Activated T-cell treated with anti-CD3 and anti-CD28 coated beads, Interleukin-2, amount 50 U/mL, for 1 hour (primary cell): ENCODE measurements around the gene ARHGEF7.

Experiments
- DNase-seq: peaks from one replicate; pipeline ENCODE4 v3.0.0-alpha.2; 2020

Gene ARHGEF7

DNA sequence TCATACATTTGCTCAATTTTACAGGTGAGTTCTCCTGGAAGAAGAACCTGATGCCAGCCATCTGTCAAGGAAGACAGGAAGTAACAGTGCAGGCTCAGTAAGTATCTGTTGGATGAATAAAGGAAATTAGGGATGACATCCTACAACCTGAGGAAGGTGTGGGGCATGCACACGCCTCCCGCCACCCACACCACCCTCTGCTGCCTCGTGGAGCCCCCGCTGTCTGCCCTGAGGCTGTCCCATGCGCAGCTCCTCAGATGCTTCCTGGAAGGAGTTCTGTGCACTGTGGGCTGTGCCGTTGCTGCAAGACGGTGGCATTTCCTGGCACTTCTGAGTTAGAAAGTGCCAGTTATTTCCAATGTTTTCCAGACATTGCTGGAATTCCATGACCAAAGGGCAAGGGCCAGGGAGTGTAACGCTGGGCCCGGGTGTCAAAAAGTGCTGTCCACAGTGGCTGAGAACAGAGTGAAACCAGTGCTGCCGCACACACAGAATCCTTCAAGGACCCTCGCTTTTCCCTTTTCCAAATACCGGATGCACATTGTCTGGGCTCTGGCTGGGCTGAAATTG is 201.1 kb downstream of the ARHGEF7 start:
- no peak for DNase-seq

DNA sequence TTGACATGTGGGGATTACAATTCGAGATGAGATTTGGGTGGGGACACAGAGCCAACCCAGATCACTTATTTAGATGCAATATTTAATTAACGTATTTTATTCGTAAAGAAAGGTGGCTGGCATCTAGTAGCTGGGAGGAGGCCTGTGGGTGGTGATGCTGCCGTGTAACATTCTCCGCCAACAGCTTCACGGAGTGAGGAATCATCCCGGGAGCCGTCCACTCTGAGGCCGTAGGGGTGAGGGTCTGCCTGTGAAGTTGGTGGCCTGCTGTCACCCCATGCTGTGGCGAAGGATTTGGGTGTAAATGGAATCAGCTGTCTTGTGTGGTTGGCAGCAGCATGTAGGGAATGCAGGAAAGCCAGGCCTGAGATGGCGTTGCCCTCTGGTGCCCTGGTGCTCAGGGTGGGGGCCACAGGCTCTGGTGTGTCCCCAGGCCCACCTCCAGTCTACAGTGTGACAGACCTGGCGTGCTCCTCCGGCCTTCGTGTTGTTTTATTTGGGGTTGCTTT is 202.0 kb downstream of the ARHGEF7 start:
- DNase-seq, result no peak

DNA sequence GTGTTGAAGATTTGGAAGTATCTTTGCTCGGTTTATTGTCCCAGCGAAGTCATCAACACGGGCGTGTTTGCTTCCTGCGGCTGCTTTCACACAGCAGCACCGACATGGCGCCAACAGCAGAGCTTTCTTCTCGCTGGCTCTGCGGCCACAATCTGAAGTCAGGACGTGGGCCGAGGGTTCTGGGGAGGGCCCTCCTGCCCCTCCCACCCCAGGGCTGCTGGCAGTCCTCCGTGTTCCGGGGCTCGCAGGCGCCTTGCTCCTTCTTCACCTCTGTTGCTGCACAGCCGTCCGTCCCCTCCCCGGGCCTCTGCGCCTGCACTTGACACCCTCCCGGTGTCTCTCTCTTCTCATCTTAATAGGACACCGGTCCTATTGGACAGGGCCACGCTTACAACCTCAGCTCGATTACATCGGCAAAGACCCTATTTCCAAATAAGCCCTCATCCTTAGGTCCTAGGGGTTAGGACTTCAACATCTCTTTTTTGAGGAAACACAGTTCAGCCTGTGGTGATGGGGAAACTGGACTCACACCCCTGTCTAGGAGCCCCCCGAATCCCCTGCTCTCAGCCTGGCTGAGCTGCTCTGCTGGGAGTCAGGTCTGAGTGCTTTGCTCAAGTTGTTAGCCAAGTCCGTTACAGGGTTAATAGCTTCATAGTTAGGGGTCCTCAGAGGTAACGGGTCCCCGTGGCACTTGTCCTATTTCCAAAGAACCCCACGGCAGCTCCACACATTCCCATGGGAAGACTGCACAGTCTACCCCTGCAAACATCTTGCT is 202.6 kb downstream of the ARHGEF7 start:
- DNase-seq, result no peak

DNA sequence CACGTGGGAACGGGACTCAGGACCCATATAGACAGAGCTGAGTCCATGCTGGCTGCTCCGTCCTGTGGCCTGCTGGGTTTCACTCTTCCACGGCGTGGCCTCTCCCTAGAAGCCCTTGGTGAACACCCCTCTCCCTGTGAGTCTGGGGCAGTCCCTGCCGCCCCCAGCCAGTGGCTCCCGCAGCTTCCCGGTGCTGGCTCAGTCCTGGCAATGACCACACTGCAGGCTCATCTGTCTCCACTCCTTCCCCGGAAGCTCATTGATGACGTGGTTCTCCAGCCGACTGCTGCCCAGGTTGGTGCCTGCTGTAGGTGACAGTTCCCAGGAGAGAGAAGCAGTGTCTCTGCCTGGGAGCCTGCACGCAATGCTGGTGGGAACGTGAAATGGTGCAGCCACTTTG is 203.3 kb downstream of the ARHGEF7 start:
- DNase-seq, result no peak

DNA sequence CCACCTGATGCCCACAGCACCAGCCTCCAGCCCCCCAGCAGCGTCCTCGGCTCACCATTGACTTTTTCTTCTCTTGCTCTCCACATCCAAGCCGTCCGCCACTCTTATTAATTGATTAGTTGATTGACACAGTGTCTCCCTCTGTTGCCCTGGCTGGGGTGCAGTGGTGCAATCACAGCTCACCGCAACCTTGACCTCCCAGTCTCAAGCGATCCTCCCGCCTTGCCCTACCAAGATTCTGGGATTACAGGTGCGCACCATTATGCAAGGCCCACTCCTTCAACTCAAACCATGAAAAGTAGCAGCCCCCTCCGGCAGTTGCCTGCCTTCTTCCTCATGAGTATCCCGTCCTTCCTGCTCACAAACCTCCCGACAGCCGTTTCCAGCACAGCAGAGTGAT is 204.4 kb downstream of the ARHGEF7 start:
- DNase-seq, result no peak

DNA sequence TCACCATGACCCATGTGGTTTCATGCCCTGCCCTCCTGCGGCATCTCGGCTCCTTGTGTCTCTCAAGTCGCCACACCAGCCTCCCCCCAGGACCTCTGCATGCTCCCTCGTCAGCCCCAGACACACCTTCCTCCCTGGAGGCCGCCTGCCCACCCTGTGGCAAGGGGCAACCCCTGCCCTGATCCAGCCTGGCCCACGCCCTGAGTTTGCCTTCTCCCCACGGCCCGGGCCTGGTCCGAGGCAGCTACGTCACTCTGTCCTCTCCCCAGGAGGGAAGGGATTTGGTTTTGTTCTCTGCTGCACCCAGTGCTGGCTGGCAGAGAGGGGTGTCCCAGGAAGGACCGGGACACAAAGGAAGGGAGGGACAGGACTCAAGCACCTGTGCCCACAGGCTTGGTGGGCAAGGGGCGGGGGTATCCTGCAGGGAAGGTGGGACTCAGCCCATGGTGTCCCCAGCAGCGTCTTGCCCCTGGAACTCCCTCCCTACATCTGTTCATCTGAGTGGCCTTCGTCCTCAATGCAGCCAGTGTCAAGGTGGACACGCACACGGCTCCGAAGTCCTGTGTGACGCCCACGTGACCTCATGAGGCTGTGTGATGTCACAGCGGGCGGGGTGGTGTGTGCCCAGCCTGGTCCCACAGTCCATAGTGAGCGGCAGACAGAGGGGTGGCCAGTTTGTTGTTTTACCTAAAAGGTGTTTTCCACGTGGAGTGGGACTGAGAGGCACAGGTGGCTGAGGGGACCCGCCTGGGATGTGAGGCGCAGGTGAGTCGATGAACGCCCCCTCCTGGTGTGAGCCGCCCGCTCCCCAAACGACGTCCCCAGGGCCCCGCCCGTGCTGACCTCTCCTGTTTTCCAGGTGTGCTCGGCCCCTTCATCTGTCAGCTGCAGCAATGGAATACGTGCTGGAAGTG is 205.1 kb downstream of the ARHGEF7 start, which contains the start of gene TEX29:
TEX29 (plus strand) TSS at position 645 of the 914 bp plus-strand sequence; CDS start at position 894, 249 bp downstream.
- no peak for DNase-seq

DNA sequence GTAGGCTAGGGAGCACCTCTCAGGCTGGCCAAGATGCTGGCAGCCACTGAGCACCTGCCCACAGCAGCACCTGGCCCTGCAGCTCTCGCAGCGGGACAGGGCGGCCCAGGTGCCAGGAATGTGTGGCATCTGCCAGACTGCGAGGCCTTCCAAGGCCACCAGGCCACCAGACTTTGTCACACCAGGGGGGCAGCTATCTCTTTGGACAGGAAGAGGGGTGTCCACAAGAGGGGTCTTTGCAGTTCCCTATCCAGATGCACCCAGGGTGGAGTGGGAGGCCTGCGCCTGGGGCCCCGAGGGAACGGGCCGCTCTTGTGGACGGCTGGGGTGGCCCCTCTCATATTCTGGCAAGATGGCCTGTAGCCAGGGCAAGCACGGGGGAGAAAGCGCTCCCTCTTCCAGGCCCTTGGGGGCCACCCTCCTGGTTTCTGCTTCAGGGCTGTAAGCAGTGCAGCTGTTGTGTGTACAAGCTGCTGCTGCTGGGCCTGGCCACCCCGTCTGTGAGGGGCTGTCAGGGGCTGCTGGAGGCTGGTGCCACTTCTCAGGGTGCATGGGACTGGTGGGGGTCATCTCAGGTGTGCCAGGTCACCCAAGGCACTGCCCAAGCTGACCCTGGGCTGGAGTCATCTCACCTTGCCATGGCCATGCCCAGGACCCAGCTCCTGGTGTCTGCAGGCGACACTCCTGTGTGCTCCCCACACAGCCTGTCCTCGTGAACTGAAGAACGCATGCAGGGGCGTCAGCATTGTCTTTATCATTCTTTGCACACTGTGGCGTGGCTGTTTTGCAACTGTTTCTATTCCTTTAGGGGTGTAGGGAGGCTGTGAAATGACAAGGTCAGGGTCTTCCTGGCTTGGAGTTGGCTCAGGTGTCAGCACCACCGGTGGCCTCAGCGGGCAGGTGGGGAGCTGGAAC is 207.1 kb downstream of the ARHGEF7 start:
- DNase-seq, result no peak

DNA sequence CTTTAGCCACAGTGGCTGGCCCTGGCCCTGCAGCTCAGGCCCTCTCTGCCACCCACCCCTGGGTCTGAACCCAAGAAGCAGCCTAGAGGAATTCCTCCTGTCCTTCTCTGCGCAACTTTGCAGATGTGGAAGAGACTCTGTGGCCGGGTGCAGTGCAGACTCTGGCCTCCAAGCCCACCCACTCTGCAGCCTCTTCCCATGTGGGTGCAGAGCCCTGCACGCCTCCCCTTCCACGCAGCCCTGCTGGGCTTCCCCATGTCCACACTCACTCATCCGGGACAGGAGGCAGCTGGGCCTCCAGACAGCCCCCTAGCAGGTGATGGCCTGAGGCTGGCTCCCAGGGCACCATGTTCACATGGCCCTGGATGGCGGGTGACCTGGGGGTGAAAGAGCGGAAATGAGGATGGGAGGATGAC is 207.8 kb downstream of the ARHGEF7 start:
- DNase-seq, result no peak

DNA sequence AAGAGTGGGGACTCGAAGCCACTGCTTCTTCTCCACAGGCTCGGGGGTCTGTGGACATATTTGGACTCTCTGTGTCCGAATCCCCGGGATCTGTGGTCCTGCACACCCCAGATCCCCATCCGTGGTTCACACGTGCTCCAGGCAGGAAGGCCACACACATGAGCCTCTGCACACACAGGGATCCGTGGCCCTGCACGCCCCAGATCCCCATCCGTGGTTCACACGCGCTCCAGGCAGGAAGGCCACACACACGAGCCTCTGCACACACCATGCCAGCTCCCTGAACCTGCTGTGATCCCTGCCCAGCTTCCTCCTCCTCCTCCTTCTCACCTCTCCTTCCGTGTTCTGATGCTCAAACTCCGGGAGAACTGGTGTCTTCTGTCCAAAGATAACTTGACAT is 208.4 kb downstream of the ARHGEF7 start:
- no peak for DNase-seq

DNA sequence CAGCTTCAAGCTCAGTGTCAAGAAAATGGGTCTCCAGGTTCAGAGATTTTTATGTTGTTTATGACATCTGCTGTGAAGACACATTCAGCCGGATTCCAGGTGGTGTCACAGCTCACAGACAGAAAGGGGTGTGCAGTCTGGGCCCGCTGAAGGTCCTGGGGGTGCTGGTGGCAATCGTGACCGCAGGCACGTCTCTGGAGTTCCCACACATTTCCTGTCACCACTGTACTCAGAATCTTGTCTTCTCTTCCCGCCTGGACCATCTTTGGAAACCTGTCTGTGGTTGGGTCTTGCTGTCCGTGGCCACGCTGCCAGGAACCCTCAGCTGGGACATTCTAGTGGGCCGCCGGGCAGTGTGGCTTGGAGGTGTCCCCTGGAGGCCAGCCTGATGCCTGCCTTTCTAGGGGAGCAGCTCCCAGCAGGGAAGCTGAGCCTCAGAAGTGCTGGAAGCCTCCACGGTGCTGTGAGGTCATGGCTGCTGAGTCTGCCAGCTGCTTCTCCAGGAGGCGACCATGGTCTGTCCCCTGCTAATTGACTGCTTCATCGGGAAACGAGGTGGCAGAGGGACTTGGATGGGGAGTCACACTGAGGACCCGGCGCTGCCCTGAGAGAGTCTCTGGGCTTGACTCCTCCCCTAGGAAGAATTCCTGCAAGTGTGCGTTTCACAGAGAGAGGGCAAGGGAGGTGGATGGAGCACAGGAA is 209.0 kb downstream of the ARHGEF7 start:
- DNase-seq, result no peak

DNA sequence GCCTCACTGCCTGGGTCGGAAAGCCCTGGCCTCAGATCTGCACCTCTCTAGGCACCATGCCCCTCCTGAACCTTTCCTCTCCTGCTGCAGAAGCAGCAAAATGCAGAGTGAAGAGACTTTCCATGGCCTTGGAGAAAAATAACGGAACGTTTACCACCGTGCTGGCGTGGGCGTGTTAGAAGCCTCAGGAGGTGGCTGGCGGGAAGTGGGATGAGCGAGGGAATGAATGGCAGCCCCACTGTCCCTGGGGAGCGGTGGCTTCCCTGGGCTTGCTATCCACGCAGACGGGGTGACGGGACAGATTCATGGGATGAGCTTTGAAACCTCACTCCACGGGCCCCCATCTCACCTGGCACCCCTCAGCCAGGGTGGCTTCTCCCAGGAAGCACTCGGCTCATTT is 209.6 kb downstream of the ARHGEF7 start:
- DNase-seq, result no peak

DNA sequence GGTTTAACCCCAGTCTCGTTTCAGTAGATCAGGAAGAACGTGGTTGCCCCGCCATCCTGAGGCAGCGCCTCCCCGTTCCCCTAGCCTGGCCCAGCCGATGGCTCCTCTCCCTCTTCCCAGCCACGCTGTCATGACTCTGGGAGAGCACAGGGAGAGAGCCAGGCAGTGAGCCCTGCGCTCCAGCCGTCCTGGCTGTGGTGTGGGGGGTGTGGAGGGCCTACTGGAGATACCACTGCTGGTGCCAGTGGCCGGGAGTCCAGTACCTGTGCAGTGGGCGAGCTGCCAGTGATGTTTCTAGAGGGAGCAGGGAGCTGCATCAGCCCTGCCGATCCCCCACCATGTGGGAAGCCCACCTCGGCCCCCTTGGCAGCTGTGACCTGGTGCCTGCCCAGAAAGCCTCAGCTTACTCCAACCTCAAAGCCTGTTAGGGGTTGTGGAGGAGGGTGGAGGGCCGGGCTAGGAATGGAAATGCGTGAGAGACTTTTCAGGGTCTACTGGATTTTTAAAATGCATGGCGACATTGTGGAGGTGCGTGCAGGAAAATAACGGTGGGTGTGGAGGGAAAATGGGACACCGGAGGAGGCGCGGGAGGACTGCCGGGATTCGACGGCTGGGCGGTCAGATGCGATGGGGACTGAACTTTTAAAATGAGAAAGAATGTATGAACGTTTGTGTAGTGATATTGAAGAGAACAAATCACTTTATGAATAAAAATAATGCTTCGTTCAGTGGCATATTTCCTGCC is 210.2 kb downstream of the ARHGEF7 start:
- DNase-seq, result no peak

DNA sequence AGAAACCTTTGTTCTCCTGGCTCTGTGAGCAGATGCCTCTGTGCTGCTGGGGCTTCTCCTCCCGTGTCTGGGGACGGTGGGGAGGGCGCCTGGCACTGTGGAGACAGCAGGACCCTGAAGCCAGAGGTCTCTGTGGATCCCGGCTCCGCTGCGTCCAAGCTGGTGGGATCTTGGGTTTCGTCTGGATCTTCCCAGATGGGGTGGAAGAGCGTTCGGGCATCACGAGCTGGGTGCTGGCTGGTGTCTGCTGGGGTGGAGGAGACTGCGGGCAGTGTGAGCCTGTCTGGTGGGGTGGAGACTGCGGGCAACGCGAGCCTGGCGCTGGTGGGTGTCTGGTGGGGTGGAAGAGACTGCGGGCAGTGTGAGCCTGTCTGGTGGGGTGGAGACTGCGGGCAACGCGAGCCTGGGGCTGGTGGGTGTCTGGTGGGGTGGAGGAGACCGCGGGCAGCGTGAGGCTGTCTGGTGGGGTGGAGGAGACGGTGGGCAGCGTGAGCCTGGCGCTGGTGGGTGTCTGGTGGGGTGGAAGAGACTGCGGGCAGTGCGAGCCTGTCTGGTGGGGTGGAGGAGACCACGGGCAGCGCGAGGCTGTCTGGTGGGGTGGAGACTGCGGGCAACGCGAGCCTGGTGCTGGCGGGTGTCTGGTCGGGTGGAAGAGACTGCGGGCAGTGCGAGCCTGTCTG is 211.0 kb downstream of the ARHGEF7 start:
- no peak for DNase-seq

DNA sequence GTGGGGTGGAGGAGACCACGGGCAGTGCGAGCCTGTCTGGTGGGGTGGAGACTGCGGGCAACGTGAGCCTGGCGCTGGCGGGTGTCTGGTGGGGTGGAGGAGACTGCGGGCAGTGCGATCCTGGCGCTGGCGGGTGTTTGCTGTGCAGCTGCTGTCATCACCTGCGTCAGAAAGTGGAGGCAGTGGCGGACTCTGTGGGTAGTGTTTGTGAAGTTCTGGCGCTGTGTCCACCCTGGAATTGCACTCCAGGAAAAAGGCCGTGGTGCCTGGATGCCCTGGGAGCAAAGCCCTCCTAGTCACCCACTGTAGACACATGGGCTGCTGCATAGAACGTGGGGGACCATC is 211.5 kb downstream of the ARHGEF7 start:
- DNase-seq, result no peak

DNA sequence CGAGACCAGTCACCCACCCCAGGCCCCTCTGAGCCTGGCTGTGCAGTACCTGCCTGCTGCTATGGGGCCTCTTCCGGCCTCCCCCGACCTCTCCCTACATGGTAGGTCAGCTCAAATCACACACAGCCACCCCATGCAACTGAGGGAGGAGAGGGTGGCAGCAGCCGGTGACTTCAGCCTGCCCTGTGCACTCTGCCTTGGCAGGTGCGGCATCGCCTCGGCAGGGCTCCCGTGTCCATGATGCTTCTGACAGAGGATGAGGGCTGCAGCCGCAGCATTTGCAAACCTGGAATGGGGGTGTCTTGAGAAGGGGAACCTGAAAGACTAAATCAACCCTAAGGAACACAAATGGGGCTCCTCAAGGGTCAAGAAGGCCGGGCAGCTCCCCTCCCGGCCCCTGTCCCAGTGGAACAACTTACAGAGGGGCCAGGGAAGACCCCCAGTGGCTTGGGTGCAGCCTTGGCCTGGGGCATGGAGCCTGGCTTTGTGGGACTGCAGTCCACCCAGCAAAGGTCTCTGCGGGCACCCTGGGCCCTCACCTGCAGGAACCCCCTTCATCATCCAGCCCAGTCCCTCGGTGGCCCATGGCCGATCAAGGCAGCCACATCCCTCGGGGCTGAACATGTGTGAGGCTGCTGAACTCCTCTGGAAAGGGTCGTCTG is 212.0 kb downstream of the ARHGEF7 start:
- DNase-seq, result no peak

DNA sequence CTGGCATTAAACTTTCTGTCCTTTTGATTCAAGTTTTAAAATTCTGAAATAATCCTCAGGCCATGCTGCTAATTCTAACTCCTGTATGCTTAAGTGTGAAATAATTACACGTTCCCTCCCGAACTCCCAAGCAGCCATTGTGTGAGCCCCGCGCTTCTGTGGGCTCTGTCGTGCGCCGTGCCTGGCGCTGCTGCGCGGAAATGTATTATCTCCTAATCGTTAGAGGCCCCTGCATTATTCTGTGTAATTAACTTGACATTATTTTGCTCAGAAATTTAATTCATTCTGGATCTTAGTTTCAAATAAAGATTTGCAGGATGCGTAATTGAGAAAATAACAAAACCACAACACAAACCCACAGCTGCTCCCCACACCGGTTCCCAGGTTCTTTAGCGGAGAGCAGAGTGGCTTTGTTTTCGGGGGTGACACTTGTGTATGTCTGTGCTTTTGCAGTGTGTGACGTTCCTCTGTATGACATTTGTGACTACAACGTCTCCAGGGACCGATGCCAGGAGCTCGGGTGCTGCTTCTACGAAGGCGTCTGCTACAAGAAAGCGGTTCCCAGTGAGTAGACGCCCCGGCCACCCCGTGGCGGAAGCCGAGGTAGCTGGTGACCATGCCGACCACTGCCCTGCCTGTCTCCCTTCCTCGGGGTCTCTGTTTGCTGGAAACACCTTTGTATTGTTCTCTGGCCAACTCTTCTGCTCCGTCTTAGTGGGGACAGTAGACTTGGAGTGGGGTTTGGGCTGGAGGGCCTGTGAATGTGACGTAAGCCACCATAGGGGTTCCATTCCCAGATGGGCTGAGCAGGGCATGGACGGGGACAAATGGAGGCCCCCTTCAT is 212.8 kb downstream of the ARHGEF7 start:
- DNase-seq, result no peak

DNA sequence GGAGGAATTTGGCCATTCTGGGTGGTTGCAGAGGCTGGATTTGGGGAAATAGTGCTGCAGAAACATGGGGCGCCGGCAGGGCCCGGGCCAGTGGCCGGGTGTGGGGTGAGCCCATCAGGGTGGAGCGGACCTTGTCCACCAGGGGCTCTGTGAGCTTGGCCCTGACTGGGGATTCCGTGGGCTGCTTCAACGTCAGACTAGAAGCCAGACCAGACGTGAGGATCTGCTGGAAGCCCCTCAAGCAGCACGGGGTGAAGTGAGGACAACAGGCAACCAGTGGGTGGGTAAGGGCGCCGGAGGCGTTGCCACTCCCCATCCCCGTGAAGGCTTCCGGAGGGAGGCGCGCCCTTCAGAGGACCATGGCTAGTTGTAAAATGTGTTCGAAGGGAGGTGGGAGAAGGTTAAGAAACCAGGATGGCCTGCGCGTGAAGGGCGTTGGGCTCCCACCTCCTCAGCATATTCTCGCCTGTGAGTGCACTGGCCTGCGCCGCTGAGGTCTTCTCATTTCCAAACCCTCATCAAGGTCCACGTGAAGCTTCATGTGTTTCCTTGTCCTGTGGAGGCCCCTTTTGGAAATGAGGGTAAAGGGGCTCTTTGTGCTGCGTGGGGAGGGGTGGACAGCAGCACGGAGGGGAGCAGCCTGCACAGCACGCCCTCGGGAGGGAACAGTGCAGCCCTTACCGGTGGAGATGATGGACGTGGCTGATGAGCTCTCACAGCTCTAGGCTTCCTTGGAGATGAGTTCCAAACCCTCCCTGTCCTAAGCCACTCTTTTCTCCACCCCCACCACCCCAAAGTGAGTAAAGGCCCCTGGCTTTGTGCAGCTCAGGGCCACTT is 213.7 kb downstream of the ARHGEF7 start:
- DNase-seq, result no peak

DNA sequence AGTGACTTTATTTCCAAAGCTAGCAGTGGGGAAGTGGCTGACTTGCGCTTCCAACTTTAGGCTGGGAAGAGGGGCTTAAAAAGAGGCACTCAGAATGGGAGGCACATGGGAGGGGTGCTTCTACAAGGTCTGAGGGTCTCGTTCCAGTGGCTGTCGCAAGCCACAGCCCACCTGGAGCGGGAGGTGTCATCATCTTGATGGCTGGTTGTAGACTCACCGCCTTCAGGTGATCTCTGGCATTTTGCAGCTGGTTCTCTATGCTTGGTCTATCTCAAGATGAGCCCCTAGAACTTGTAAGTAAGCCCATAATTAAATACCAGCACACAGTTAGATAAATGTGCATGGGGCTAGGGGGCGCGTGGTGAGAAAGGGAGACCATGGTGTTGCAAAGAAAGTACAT is 214.5 kb downstream of the ARHGEF7 start:
- no peak for DNase-seq
